ENCODE results near the gene VAMP1. TPM values are rescaled to one million over a fixed set of nuclear protein-coding genes. Genes with fewer than 3 reads are reported as not detected.

Gene VAMP1
- total and polyA plus RNA-seq, 2 experiments from 2014 or later = 13.9 to 16.1 TPM

GRCh38 chr12:6463858-6464257 lies 6.6 kb downstream of the VAMP1 start (continued):
- no peak for TF ChIP-seq REST (IDR thresholded peaks at IDR 0.05; ENCODE audit: unreplicated experiment)
- no peak for TF ChIP-seq NANOG (IDR thresholded peaks at IDR 0.05; ENCODE audit: borderline replicate concordance)
- TF ChIP-seq EZH2phosphoT487 (IDR thresholded peaks at IDR 0.05; ENCODE audit: unreplicated experiment) = no peak
- TF ChIP-seq STAT1 (IDR thresholded peaks at IDR 0.05; ENCODE audit: unreplicated experiment) = no peak

- Mint-ChIP-seq H3K4me3 (no peak overlapping the region), H3K27ac (no peak overlapping the region), H3K27me3 (ENCODE audit: insufficient read depth, low read depth, poor library complexity) (peaks cover 16% of the 10 kb centered on the region), H3K9me3 (no peaks in the 10 kb centered on the region), H3K36me3 (ENCODE audit: low read depth) (peaks cover 65% of the 10 kb centered on the region), H3K4me1 (no peaks in the 10 kb centered on the region; the same call in 1 of the 3 replicates)
- H3K9me2 ChIP-seq (ENCODE audit: insufficient read depth) = no peaks in the 10 kb centered on the region
- H3K36me3 ChIP-seq (ENCODE audit: insufficient read depth) = peaks cover 12% of the 10 kb centered on the region
- peaks cover 2% of the 10 kb centered on the region; the same call in 1 of the 2 replicates for H3K79me2 ChIP-seq (replicated peaks; ENCODE audit: insufficient read depth)
- no peaks in the 10 kb centered on the region for H3K27me3 ChIP-seq (ENCODE audit: insufficient read depth)
- H2AFZ ChIP-seq = no peak overlapping the region
- no peaks in the 10 kb centered on the region for H4K20me1 ChIP-seq (replicated peaks; ENCODE audit: insufficient read depth)
- no peak for DNase-seq (ENCODE audit: low spot score)
- no peak overlapping the region for H3K4me2 ChIP-seq
- no peaks in the 10 kb centered on the region for H3K4me1 ChIP-seq (ENCODE audit: insufficient read depth)
- no peak for ATAC-seq
- H3K27ac ChIP-seq (ENCODE audit: low read depth) = no peak overlapping the region
- 0 out of 2 replicates have a peak, but pooled peaks cover 4% of the 10 kb centered on the region for H3F3A ChIP-seq (replicated peaks; ENCODE audit: low read depth)
- H3K4me3 ChIP-seq = no peak overlapping the region
- TF ChIP-seq CREB1 (CRISPR knock-in tag; IDR thresholded peaks at IDR 0.05; ENCODE audit: low read depth) (no peak), STAT1 (IDR thresholded peaks at IDR 0.05; ENCODE audit: unreplicated experiment) (no peak), ZNF331 (CRISPR knock-in tag; IDR thresholded peaks at IDR 0.05; ENCODE audit: low read depth) (no peak), POLR2AphosphoS5 (IDR thresholded peaks at IDR 0.05; ENCODE audit: low read depth) (no peak), NANOG (IDR thresholded peaks at IDR 0.05; ENCODE audit: borderline replicate concordance) (no peak), EZH2 (IDR thresholded peaks at IDR 0.05; ENCODE audit: low read depth, unreplicated experiment) (no peak), ETS1 (IDR thresholded peaks at IDR 0.05) (no peak), REST (IDR thresholded peaks at IDR 0.05; ENCODE audit: unreplicated experiment) (no peak), CTCF (conservative IDR thresholded peaks at IDR 0.05; ENCODE audit: low read depth in 2 of 2) (no peak), ZNF114 (CRISPR knock-in tag; IDR thresholded peaks at IDR 0.05) (no peak), JUNB (IDR thresholded peaks at IDR 0.05; ENCODE audit: unreplicated experiment) (no peak)
These were observed 7.3 kb downstream of the VAMP1 start for GRCh38 chr12:6463216-6463615.

Measured in GM23338 (cell line).